ENCODE data around the gene EYS. TPM values are rescaled to one million over a fixed set of nuclear protein-coding genes. Genes with fewer than 3 reads are reported as not detected.

EYS gene
- total and polyA plus RNA-seq, 2 donors from 2014 or later = not detected

- Histone ChIP-seq H3K27me3 (ENCODE audit: control insufficient read depth, insufficient read depth, low read length) (no peaks in the 10 kb centered on the region), H3K36me3 (ENCODE audit: control insufficient read depth in 2 of 3, insufficient read depth in 3 of 3, low read length in 3 of 3) (no peaks in the 10 kb centered on the region), H3K4me3 (ENCODE audit: low read length in 3 of 3) (no peak overlapping the region), H3K9me3 (ENCODE audit: control insufficient read depth in 2 of 3, insufficient read depth in 1 of 3, low read length in 3 of 3) (no peaks in the 10 kb centered on the region), H3K9ac (ENCODE audit: low read length in 3 of 3) (no peak overlapping the region), H3K4me1 (ENCODE audit: control insufficient read depth in 2 of 3, insufficient read depth in 2 of 3, low read depth in 1 of 3, low read length in 3 of 3) (no peaks in the 10 kb centered on the region), H3K27ac (ENCODE audit: low read depth in 2 of 2, low read length in 2 of 2) (no peak overlapping the region)
- DNase-seq = no peak
- no peak for FAIRE-seq
- TF ChIP-seq, protein P1, sequence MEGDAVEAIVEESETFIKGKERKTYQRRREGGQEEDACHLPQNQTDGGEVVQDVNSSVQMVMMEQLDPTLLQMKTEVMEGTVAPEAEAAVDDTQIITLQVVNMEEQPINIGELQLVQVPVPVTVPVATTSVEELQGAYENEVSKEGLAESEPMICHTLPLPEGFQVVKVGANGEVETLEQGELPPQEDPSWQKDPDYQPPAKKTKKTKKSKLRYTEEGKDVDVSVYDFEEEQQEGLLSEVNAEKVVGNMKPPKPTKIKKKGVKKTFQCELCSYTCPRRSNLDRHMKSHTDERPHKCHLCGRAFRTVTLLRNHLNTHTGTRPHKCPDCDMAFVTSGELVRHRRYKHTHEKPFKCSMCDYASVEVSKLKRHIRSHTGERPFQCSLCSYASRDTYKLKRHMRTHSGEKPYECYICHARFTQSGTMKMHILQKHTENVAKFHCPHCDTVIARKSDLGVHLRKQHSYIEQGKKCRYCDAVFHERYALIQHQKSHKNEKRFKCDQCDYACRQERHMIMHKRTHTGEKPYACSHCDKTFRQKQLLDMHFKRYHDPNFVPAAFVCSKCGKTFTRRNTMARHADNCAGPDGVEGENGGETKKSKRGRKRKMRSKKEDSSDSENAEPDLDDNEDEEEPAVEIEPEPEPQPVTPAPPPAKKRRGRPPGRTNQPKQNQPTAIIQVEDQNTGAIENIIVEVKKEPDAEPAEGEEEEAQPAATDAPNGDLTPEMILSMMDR (IDR thresholded peaks at IDR 0.05; ENCODE audit: borderline replicate concordance, extremely low read depth, insufficient read depth) = no peak
- intact Hi-C loops (cut with DNase I) = no loop called here
These were observed 811.1 kb downstream of the EYS start for GRCh38 chr6:64895945-64896344.

- no peaks in the 10 kb centered on the region for H3K36me3 ChIP-seq (ENCODE audit: control insufficient read depth in 2 of 3, insufficient read depth in 3 of 3, low read length in 3 of 3)
- H3K27me3 ChIP-seq (ENCODE audit: control insufficient read depth, insufficient read depth, low read length) = no peaks in the 10 kb centered on the region
- no peak for DNase-seq
- H3K9ac ChIP-seq (ENCODE audit: low read length in 3 of 3) = no peak overlapping the region
- H3K4me3 ChIP-seq (ENCODE audit: low read length in 3 of 3) = no peak overlapping the region
- intact Hi-C loops (cut with DNase I) = no loop called here
- no peaks in the 10 kb centered on the region for H3K9me3 ChIP-seq (ENCODE audit: control insufficient read depth in 2 of 3, insufficient read depth in 1 of 3, low read length in 3 of 3)
- H3K4me1 ChIP-seq (ENCODE audit: control insufficient read depth in 2 of 3, insufficient read depth in 2 of 3, low read depth in 1 of 3, low read length in 3 of 3) = no peaks in the 10 kb centered on the region
- H3K27ac ChIP-seq (ENCODE audit: low read depth in 2 of 2, low read length in 2 of 2) = no peak overlapping the region
- TF ChIP-seq, protein P1 (IDR thresholded peaks at IDR 0.05; ENCODE audit: borderline replicate concordance, extremely low read depth, insufficient read depth) = no peak
- FAIRE-seq = no peak
These were observed 816.4 kb downstream of the EYS start for GRCh38 chr6:64890609-64891008.

GRCh38 chr6:64889144-64889543 lies 817.9 kb downstream of the EYS start:
- no peak for FAIRE-seq
- Histone ChIP-seq H3K27ac (ENCODE audit: low read depth in 2 of 2, low read length in 2 of 2) (no peak overlapping the region), H3K9ac (ENCODE audit: low read length in 3 of 3) (no peak overlapping the region), H3K36me3 (ENCODE audit: control insufficient read depth in 2 of 3, insufficient read depth in 3 of 3, low read length in 3 of 3) (no peaks in the 10 kb centered on the region), H3K9me3 (ENCODE audit: control insufficient read depth in 2 of 3, insufficient read depth in 1 of 3, low read length in 3 of 3) (no peaks in the 10 kb centered on the region), H3K4me1 (ENCODE audit: control insufficient read depth in 2 of 3, insufficient read depth in 2 of 3, low read depth in 1 of 3, low read length in 3 of 3) (no peaks in the 10 kb centered on the region), H3K27me3 (ENCODE audit: control insufficient read depth, insufficient read depth, low read length) (no peaks in the 10 kb centered on the region), H3K4me3 (ENCODE audit: low read length in 3 of 3) (no peak overlapping the region)
- no peak for DNase-seq
- TF ChIP-seq, protein P1 (IDR thresholded peaks at IDR 0.05; ENCODE audit: borderline replicate concordance, extremely low read depth, insufficient read depth) = no peak
- intact Hi-C loops (cut with DNase I) = no loop called here

GRCh38 chr6:64874776-64875175 lies 832.2 kb downstream of the EYS start:
- FAIRE-seq = no peak
- intact Hi-C loops (cut with DNase I) = no loop called here
- H3K27ac ChIP-seq (ENCODE audit: low read depth in 2 of 2, low read length in 2 of 2) = no peak overlapping the region

More at GRCh38 chr6:64874776-64875175, 832.2 kb downstream of the EYS start:
- H3K9ac ChIP-seq (ENCODE audit: low read length in 3 of 3) = no peak overlapping the region
- TF ChIP-seq, protein P1 (IDR thresholded peaks at IDR 0.05; ENCODE audit: borderline replicate concordance, extremely low read depth, insufficient read depth) = no peak
- H3K27me3 ChIP-seq (ENCODE audit: control insufficient read depth, insufficient read depth, low read length) = no peaks in the 10 kb centered on the region
- DNase-seq = no peak
- H3K4me1 ChIP-seq (ENCODE audit: control insufficient read depth in 2 of 3, insufficient read depth in 2 of 3, low read depth in 1 of 3, low read length in 3 of 3) = no peaks in the 10 kb centered on the region
- no peaks in the 10 kb centered on the region for H3K36me3 ChIP-seq (ENCODE audit: control insufficient read depth in 2 of 3, insufficient read depth in 3 of 3, low read length in 3 of 3)
- H3K9me3 ChIP-seq (ENCODE audit: control insufficient read depth in 2 of 3, insufficient read depth in 1 of 3, low read length in 3 of 3) = no peaks in the 10 kb centered on the region
- H3K4me3 ChIP-seq (ENCODE audit: low read length in 3 of 3) = no peak overlapping the region

All from kidney (tissue), 14 donors.